HG03520 (cell line): Measurements from ENCODE around the gene PLD2.

Source experiments
- ATAC-seq: cut with Tn5 transposase; IDR thresholded peaks from one replicate; pipeline ENCODE4 v1.9.1; 2021; ENCODE audit warnings: mild to moderate bottlenecking, moderate library complexity; ENCODE audit not compliant: unreplicated experiment

Gene PLD2

DNA sequence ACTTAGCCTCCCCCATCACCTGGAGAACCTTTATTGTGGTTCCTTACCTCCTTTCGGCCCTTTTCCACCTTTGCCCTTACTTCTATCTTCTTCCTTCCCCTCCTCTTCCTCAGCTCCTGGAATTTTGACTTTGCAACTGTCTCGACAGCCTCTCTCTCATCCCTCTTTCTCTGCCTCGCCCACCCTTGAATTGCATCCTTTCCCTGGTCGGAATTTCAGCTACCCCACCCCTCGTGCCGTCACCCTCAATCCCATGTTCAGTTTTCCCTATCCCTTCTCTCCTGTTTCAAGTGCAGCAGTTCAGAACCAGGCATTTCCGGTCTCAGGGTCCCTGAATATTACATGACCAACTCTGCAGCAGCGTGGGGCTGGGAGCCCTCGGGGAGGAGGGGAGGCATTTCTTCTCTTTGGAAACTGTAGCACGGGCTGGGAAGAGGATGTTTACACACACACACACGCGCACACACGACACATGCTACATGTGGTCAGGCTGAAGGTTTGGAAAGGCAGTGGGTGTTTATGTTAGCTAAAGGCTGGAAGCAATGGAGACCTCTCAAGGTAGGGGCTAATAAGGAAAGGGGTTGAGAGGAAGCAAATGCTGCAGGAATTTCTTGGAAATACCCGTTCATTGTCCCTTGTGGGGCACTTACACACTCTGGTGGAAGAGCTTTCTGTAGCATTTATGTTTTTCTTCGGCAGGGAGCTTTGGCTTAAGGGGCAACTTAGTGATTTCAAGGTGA, 27.2 kb downstream of the PLD2 start:
- ATAC-seq = no peak

DNA sequence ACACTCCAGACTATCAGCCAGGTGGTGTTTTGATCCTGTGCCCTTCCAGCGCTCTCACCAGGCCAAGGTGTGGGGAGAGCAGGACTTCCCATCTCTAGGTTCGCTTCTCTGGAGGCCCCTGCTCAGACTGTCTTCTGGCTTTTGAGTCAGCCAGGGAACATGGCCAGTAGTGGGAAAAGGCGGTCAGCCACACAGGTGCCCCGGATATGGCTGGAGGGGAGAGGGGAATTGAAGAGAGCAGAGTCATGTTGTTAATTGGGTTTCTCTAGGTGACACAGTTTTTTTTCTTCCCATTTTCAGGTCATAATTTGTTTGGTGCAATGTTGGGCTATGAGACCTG, 27.7 kb downstream of the PLD2 start:
- ATAC-seq = no peak

DNA sequence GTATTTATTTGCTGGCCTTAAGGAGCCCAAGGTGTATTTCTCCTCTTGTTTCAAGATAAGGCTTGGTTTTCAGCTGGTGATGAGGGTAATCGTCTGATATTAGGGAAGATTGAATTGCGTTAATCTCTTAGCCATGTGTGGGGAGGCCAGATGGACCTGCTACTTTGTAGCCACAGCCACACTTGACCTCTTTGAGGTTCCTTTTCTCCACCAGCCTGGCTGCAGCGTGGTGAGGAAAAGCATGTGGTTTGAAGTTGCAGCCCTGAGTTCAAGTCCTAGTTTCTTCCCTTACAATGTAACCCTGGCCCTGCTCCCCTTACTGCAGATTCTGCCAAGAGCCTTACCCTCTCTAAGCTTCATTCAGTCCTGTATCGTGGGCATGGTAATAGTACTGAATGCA, 29.3 kb downstream of the PLD2 start:
- no peak for ATAC-seq

DNA sequence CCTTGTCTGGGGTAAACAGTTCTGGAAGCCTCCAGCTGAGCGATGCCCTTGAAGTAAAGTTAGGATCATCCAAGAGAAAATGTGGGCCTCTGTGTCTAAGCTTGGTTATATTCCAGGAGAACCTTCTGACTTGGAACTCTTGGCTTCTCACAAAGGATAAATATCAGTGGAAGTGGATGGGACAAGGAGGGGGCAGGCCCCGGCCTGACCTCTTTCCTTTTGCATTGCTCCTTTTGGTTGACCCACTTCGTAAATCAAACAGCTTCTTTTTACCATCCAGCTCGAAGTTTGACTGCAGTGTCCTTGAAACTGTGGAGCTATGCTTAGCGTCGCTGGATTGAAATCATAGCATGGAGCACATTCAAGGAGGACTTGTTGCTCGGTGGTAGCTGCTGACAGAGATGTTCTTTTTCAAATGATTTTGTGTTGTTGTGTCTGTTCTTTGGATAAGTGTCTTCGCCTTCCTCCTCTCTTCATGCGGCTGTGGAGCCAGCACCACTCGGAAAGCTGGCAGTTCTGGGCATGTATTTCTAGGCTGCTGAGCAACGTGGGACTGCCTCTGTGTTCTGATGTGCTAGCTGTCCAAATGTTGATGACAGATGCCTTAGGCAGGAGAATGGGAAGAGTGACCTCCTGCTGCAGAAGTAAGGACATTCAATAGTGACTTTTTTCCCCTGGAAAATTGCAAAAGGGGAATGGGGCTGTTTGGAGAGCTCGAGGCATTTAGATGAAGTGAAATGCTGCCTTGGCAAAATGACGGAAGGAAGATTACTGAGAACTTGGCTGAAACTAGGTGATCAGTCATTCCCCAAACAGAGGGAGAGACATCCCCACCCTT, 30.7 kb downstream of the PLD2 start:
- ATAC-seq = no peak

DNA sequence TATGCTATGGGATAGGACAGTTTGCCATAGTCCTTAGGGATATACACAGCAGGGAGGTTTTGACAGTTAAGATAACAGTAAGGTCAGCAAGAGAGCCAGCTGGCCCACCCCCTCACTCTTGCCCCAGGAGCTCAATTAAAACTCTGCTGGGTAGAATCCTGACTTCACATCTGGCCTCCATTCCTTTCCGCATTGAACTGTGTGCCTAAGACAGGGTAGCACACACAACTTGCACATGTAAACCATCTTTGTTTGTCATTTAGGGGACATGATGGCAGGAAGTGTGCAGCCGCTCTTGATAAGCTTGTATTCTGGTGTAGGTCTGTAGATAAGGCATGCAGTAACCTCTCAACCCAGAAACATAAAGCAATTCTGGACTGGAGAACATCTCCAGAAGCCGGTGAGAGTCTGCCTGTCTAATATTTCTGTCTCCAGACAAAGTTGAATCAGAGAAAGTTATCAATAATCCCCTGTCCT, 31.4 kb downstream of the PLD2 start:
- no peak for ATAC-seq

DNA sequence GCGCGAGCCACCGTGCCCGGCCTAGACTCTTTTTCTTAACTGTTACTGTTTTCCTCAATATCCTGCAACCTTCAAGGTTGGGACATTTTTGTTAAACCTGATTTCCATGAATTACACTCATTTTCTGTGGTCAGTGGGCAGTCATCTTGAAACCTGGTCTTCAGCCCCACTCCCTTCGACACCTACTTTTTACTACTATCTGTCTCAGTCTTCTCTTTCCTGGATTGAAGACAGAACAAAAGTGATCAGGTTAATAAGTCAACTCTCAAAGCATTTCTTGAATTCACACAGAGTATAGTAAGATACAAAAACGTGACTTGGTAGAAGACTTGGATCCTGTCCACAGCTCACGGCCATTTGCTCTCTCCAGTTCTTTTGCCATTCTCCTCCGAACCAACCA, 32.3 kb downstream of the PLD2 start:
- ATAC-seq = no peak

DNA sequence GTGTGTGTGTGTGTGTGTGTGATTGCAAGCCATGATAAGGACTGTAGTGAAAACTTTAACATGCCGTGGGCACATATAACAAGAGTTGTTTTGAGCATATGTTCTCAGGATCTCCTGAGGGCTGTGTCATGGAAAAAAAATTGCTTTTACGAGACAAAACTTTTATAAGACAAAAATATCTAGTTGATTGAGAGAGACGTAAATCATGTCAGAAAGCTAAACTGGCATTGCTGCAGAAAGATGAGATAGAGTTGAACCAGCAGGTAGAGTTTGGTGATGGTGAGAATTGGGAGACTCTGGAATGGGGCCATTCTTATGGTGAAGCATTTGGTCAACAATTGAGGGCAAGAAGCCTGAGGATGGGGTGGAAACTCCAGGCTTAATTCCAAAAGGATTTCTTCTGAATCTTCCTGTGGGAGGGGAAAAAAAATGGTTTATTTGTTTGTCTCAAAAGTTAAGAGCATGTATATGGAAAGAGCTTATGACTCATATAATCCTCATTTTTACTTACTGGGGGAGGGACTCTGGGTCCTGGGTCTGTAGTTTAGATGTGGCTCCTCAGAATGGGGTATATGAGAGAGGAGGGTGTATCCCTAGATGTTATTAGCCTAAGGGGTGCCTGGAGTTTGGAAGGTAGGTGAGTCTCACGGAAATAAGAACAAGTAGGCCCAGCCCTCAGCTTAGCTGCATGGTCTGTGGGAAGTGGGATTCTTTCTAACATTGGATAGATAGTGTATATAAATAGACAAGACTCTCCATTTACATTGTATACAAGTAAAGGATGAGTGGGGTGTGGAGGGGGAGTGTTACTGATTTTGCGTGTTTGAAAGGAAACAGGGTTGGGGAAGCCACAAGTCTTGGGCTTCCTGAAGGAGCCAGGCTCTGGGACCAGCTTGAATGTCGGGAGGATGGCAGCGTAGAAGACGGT, 33.3 kb downstream of the PLD2 start:
- no peak for ATAC-seq

DNA sequence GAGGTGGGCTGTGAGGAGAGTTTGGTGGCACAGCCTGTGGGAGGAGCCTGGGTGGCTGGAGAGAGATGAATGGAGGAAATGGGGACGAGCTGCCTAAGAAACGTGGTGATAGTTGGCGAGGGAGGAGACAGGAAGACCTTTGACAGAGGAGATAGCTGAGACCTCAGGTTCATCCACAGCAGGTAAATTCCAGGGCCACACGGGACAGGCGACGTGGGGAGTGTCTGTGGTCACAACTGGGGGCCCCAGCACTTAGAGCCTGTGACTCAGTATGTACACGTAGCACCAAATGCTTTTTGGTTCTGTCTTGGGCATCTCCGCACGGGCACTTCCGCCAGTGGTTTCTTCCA, 33.9 kb downstream of the PLD2 start:
- no peak for ATAC-seq

DNA sequence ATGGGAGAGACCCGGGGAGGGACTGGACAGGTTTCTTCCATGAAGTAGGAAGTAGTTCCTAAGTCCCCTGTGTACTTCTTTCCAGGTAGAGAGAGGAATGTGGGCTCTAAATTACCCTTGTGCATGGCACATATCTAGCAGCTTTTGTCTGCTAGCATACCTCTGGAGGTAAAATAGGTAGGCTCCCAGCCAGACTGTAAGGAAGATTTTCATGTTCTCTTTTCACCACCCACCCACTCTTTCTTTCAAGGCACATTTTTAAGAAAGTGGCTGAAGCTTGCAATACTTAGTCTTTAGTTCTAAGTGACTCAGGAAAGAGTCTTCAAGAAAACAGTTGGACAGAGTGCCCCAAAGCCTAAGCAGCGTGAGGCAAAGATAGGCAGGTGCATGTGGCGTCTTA, 35.4 kb downstream of the PLD2 start:
- ATAC-seq = no peak

DNA sequence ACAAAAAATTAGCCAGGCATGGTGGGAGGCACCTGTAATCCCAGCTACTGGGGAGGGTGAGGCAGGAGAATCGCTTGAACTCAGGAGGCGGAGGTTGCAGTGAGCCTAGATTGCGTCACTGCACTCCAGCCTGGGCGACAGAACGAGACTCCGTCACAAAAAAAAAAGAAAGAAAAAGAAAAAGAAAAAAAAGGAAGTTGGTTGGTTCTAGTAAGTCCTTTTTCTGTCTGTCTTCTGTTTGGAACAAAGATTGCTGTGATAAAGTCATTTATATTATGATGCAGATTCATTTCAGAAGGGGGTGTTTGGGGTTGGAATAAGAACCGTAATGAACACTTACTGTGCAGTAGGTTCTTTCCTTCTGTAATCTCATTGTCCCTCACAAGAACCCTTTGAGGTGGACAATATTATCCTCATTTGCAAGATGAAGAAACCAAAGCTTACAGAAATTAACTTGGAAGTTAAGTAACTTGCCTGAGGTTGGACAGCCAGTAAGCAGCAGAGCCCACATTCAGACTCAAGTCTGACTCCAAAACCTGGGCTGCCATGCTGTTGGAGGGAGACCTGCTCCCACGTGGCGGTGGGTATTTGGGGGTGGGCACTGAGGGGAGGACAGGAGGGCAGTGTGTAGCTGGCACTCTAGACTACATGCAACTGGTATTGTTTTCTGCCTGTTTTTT, 36.5 kb downstream of the PLD2 start:
- no peak for ATAC-seq

DNA sequence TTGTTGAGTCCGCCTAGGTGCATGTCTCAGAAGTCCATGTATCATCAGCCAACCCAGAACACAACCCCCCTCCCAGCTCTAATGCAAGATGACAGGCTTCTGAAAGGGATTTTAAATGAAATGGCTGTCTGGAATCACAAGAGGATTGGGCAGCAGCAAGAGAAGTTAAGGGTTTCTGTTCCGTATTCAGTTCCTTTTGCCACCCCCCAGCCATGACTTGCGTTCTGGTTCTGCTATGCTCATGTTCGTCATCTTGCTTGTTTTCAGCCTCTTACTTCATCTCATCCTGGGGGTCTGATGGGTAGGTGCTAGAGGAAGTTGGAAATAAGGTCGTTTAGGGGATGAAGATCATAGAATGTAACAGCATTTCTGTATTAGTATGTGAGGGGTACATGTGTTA, 38.2 kb downstream of the PLD2 start:
- ATAC-seq = no peak

DNA sequence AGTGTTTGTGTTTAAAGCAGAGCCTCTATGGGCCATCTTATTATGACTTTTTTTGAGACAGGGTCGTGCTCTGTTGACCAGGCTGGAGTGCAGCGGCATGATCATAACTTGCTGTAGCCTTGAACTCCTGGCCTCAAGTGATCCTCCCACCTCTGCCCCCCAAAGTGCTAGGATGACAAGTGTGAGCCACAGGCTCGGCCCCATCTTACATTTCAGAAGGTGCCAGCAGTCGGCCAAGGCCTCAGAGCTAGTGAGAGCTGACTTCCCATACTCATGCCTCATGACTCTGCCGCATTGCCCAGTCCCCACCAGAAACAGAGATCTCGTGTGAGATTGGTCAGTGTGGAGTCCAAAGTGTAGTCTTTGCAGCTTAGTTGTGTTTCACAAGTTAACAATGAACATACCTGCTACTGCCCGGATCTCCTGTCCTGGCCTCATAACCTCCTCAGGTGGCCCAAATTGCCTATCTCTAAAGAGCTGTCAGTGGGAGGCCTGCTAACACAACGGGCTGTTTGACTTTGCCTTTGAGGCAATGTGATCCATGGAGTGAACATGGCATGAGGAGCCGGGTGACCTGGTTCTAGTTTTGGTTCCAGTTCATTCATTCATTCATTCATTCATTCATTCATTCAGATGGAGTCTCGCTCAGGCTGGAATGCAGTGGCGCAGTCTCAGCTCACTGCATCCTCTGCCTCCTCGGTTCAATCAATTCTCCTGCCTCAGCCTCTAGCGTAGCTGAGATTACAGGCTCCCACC, 39.9 kb downstream of the PLD2 start:
- no peak for ATAC-seq

DNA sequence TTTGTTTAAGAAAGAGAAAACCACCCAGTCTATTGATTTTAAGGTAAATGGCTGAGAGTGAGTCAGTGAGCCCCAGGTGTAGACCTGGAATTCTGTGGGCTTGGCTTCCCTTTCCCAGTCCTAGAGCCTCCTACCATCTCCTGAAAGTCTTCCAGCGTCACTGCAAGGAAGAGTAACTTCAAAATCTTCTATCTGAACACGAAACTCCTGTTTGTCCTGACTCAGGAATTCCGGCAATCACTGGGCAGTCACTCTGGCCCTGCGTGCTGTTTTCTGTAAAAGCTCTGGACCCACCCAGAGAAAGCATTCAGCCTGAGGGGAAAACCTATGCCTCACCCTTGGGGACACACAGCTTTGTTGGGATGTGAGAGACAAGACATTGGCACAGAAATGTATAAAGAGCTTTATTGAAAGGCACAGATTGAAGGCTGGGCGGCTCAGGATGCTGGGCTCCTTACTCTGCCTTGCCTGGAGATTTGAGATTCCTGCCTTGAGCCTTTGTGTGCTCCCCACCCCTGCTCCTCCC, 42.1 kb downstream of the PLD2 start:
- ATAC-seq = no peak

DNA sequence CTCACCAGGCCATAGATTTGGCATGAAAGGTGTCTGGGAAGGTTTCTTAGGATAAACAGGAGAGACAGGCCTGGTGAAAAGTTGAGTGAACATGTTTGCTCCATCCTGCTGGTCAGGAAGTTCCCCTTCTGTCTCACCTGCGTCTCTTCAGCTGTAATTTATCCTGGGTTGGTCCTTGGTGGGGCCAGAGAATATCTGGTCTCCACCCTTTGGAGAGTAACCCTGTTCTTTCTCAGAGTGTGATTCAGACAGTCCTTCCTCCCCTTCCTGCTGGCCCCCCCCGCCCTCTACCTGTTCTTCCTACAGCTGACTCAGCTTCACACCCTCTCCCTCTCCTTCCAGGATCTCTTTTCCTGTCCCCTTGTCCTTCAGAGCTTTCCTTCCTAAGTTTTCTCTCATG, 43.3 kb downstream of the PLD2 start:
- ATAC-seq = no peak

DNA sequence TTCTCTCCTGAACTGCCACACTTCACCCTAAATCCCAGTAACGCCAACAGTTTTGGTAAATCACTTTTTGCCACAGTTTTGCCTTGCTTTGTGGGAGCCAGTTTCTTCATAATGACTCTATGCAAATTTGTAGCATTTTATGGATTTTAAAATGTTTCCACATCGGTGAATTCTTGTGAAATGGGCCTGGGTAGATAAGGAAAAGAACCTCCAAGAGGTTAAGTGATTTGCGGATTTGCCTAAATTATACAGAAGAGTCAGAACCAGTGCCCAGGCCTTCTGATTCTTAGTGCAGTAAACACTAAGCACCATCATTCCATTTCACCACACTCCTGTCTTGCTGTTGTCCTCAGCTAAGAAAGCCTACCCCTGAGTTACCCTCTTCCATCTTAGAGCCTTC, 44.1 kb downstream of the PLD2 start:
- ATAC-seq = no peak

DNA sequence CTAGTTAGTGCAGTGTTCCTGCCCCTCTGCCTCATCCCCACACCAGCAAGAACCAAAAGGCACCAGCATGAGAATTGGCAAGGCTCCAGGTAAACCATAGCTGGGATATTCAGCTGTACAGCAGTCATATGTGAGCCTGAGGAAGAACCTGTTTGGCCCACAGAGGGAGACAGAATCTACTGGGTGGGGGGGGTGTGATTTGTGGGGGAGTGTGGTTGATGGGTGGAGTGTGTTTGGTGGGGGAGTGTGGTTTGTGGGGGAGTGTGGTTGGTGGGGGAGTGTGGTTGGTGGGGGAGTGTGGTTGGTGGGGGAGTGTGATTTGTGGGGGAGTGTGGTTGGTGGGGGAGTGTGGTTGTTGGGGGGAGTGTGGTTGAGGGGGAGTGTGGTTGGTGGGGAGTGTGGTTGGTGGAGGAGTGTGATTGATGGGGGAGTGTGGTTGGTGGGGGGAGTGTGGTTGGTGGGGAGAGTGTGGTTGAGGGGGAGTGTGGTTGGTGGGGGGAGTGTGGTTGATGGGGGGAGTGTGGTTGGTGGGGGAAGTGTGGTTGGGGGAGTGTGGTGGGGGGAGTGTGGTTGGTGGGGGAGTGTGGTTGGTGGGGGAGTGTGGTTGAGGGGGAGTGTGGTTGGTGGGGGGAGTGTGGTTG, 45.7 kb downstream of the PLD2 start:
- no peak for ATAC-seq

DNA sequence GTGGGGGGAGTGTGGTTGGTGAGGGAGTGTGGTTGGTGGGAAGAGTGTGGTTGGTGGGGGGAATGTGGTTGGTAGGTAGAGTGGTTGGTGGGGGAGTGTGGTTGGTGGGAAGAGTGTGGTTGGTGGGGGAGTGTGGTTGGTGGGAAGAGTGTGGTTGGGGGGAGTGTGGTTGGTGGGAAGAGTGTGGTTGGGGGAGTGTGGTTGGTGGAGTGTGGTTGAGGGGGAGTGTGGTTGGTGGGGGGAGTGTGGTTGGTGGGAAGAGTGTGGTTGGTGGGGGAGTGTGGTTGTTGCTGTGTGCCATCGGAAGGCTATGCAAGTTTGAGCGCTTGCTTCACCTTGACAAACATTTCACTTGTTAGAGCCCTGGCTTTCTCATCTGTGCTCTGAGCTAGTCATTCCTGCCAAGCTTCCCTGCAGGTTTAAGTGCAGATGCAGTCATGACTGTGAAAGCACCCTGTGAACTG, 46.3 kb downstream of the PLD2 start:
- no peak for ATAC-seq

DNA sequence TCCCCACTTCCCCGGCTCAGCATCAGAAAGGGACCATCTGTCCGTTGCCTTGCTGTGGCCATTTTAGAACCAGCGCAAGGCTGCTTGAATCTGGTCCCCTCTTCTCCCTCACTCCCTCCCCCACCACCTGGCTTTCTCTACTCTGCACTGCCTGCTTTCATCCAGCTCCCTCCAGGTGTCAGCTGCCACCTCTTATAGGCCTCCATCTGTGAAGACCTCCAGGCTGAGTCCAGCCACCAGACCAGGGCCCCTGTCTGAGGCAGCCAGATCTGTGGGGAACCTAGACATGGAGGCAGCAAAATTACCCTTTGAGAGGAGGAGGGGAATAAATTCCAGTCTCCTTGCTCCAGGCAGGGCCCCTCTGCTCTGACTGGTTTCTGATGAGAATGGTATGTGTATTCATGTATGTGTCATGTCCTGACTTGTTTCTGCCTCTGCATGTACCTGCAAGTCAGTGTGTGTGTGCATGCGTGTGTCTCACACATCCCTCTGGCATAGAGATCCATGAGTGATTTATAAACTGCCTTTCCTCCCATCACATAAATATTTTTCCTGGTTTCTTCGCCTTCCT, 47.2 kb downstream of the PLD2 start:
- ATAC-seq = no peak
